ENCODE measurements around the gene EPS15.

The EPS15 gene

DNA sequence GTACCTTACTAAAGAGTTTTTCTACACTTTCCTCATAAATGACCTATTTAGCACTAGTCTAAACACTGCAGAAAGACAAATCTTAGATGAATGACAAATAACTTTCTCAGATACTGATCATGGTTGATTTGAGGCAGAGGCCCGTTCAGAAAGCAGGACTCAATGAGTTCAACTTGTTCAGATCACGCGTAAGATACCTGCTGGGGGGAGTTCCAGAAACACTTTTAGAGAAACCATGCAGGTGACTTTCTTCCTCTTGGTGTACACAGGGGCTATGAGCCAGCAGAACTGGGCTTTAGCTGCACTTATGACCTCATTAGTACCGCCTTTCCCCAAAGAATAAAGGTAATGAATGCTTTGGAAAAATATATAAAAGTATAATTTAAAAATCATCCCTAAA is 149.9 kb downstream of the EPS15 start:
- no peak for DNase-seq

DNA sequence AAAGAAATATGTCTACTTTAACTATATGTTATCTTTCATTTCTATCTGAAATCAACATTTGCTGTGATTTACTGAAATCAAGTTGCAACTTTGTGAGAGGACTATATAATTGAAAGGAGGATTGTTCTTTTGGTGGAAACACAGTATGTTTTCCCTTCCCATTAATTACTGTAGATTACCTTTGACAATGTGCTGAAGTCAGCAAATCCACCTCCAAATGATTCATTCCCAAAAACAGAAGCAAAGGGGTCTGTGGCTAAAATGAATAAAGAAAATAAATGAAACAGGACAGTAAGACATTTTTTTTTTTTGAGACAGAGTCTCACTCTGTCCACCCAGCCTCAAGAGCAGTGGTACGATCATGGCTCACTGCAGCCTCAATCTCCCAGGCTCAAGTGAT is 153.3 kb downstream of the EPS15 start:
- no peak for DNase-seq

DNA sequence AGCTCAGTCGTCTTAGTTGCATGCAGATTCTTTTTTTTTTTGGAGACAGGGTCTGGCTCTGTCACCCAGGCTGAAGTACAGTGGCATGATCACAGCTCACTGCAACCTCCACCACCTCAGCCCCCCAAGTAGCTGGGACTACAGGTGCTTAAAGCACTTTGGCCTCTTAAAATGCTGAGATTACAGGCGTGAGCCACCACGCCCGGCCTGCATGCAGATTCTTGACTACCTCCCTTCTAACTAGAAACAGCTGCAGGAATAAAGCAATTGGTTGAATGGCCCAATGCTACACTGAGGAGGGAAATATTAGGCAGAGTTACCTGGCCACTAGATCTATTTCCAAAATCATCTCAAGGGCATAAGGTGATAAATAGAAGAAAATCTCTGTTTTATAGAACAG is 159.2 kb downstream of the EPS15 start:
- DNase-seq: no peak

DNA sequence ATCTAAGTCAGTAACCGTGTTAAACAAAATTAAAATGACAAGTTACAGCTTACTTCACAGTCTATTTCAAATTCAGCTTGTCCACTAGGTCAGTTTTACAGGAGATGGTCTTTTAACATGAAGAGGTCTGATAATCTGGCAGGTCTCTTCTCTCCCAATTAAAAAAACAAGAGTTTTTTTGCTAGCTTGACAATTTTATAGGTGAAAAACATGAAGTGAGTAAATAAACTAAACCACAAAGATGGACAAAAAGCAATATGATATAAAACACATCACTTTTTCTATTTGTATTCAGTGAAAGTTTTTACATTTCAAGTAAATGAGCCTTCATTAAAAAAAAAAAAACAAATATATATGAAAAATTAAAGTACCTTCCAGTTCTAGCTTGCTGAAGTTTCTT is 163.7 kb downstream of the EPS15 start:
- no peak for DNase-seq

DNA sequence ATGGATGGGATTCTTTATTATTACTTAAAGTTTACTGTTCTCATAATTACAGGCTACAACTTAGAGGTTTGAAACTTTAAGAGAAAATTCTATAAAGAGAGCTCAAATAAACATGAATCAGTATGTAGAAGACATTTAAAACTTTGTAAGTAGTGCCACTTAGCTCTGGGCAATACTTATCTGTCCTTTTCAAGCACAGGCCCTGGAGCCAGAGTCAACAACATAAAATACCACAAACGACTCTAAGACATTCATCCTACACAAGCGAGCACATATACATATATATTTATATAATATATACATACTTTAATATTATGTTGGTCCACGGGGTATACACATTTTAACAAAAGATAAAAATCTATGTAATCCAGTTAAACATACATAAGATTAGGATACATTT is 164.7 kb downstream of the EPS15 start:
- DNase-seq: no peak

DNA sequence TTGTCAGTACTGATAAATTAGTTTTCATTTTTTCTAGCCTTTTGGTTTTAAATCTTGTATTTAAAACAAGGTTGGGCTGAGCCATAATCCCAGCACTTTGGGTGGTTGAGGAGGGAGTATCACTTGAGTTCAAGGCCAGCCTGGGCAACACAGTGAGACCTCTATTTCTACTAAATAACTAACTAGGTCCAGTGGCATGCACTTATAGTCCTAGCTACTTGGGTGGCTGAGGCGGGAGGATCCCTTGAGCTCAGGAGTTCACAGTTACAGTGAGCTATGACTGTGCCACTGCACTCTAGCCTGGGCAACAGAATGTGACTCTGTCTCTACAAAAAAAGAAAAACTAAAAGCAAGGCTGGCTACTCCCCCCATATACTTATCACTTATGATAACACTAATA is 167.2 kb downstream of the EPS15 start:
- no peak for DNase-seq

DNA sequence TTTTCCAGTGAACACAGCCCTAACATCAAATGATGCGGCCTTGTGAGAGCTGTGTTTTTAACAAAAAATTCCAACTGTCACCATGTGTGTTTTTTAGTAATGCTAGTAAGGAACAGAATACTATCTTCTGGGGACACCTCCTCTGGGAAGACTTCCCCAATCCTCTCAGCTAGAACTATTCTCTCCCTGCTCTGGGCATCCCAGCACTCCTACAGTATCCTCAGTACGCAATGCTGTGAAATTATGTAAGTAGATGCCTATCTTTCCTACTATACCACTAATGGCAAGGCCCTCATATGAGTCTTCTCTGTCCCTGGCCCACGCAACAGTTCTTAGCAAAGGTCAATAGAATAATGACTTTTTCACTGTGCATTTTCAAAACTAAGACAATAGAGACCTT is 169.2 kb downstream of the EPS15 start:
- DNase-seq: no peak

DNA sequence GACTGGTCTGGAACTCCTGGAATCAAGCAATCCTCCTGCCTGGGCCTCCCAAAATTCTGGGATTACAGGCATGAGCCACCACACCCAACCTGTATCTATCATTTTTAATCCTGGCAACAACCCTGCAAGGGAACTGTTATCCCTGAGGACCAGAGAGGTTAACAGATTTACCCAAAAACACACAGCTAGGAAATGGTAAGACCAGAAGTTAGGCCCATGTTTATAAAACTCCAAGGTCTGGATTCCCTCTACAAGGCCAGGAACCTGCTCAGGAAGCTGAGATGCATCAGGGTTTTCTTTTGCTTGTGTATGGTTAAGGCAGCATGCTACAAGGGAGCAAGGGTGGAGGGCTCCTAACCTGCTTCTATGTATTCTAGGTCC is 170.9 kb downstream of the EPS15 start:
- no peak for DNase-seq

DNA sequence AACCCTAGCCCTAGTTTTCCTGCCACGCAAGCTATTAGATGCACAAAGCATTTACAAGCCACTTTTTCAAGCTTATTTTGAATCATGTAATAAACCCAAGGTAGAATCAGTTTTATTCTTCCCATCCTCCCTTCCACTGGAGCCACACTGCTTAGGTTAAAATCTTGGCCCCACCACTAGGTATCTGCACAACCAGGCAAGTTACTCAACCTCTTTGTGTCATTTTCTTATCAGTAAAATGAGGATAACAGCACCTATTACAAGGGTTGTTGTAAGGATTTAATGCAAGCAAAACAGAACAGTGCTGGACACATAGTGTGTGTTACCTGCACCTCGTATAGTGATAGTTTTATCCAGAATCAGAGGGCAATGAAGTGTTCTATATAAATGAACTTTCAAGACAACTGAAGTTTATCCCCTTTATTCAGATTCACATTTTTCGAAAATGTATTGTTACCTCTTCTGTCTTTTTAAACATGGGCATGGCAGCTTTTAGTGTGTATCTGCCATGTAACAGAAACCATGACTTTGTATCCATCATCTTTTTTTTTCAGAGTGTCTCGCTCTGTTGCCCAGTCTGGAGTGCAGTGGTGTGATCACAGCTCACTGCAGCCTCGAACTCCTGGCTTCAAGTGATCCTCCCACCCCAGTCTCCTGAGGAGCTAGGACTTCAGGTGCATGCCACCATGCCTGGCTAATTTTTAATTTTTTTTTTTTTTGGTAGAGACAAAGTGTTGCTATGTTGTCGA is 171.5 kb downstream of the EPS15 start:
- no peak for DNase-seq

DNA sequence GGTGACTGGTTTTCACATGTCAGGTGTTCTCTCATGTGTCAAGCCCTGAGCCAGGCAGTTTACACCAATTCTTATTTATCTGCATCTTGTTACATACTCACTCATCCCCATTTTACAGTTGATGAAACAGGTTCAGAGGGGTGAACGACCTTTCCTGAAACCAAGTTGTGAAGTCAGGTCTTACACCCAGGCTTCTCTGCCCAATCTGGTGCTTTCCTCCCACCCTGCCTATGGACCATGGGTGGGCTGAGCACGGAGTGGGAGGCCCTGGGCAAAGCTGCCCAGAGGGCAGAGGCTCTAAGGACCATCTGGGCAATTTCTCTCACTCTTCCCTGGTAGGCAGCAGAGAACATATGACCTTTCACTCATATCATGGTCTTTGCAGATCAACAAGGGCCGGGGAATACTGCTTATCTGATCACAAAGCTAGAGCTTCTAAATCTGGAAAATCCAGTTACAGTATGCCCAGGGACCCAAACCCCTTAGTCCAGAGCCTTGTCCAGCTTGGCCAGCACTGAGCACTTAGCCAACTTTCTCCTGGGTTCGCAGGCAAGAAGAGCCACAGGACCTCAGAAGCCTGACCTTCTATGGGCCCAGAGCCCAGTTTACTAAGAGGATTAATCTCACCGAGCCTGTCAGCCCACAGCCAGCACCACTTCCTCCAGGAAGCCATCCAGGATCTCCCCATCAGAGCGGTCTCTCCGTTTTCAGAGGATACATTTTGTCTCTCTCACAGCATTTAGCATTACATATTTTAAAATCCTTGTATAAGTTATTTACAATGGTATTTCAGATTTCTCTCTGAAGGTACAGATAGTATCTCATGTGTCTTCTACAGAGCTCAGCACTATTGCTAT is 172.8 kb downstream of the EPS15 start:
- no peak for DNase-seq

DNA sequence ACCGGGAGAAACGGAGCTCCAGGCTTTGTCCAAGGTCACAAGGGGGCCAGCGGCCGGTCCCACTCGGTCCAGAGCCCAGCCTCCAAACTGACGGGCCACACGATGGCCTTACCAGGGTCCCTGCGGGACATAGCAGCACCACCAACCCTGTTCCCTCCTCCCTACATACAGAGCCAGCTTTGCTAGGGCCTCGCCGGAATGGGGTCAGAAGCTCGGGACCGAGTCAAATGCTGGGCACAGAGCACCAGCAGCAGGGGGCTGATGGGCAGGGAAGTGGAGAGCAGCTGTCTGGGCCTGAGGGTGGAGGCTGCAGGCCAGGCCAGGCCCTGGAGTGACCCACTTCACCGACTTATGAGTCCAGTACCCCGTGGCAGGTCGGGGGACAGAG is 173.8 kb downstream of the EPS15 start:
- no peak for DNase-seq

DNA sequence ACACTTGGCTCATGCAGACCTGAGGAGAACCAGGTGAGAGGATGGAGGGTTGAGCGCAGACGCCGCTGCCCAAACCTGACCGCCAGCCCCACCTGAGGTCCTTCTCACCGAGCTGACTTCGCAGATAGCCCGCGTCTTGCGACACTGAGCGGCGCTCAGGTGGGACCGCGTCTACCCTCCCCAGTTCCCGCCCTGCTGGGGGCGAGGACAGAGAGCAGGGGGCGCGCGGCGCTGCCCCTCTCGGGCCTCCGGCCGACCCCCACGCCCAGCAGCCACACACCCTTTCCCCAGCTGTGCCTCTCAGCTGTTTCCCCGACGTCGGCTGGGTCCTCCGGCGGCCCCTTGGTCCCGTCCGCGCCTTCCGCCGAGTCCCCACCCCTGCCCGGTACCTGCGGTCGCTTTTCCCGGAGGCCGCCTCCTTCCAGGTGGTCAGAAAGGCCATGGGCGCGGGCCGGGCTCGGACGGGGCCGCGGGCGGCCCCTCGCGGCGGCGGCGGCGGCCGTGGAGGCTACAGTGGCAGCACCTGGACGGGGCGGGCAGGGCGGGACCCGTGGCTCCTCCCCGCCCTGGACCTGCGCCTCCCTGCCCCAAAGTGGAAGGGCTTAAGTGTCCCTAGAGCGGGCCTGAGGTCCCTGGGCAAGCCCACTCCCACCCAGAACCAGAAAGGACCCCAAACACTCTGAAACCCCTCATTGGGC is 174.3 kb downstream of the EPS15 start:
- DNase-seq: no peak

DNA sequence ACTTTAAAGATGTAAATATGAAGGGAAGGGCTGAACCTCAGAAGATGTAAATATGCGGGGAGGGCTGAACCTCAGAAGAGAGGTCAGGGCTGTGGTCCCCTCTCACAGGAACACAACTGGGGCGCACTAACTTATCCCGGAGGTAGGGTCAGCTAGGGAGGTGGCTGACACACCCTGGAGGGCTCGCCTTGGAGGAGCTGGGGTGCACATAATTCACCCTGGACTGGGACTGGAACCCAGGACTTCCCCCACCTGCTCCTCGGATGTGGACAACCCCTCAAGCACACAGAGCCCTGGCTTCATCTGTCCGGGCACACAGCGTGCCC is 174.8 kb downstream of the EPS15 start:
- no peak for DNase-seq

DNA sequence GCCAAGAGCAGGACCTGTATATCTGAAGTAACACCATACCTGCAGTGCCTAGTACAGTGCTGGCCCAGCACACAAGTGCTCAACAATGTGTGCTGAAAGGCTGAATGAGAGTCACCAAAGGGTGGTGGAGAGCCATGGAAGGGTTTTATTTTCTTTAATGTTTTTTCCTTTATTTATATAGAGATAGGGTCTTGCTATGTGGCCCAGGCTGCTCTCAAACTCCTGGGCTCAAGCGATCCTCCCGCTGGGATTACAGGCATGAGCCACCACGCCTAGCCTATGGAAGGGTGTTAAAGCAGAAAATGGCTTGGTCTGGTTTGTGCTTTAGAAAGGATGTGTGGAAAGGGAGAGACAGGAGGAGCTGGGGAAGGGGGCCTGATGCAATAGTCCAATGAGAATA is 175.4 kb downstream of the EPS15 start:
- no peak for DNase-seq

DNA sequence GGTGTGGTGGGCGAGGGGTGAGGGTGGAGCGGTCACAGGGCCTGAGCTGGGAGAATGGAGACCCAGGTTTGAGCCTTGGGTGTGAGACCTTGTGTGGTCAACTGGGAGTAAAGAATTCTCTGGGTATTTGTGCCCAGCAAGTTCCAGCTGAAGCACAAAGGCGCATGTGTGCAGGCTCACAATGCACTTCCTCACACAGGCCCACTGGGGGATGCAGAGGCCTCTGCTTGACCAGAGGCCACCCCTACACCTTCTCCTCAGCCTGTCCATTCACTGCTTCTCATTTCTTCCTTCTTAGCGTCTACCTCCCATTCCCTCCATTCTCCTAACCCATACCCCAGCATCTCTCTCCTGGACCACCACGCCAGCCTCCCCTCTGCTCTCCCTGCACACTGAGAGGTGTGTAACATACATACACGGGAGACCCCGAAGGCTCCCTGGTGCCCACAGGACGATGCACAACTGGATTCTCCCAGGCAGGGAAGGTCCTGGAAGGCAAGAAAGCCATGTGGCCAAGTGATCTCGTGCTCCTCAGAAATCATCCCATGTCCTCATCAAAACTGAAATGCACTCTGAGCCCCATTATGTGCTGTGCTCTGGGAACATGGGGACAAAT is 176.4 kb downstream of the EPS15 start:
- no peak for DNase-seq

DNA sequence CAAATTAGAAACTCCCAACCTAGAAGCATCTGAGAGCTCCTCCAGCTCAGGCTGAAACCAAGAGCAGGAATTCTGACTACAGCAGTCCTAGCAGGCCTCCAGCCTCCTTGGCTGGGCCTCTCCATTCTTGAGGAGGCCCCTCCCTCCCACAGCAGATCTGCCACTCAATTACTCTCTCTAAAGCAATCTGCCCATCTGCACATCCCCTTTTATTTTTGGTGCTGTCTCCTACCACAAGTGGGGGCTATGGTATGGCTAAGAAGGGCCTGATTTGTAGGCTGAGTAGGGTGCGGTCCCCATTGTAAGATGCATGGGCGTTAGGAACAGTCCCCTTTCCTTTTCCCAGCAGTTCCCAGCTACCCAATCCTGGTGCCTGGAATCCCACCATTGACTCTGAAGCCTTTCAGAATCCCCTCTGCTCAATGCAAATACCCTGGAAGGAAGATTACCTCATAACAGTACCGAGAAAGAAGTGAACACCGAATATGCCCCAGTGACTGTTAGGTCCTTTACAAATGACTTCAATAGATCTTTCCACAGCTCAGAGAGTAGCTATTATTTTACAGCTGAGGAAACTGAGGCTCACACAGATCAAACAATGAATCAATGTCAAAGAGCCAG is 177.1 kb downstream of the EPS15 start:
- no peak for DNase-seq

DNA sequence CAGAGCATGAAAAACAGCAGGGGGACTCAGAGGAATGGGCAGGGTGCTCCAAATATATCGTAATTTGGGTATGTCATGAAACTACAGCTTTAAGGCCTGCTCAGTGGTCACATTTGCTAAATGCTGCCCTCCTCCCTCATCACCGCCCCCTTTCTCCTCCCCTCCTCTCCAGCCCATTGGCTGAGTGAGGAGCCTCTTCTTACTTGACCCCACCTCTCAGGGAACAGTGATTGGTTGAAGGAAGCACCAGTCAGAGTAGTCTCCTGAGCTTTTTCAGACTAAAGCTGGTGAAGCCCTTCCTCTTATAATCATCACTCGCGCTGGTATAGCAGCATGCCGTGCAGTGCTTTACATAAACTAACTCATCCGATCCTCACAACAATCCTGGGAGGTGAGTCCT is 178.7 kb downstream of the EPS15 start:
- no peak for DNase-seq

DNA sequence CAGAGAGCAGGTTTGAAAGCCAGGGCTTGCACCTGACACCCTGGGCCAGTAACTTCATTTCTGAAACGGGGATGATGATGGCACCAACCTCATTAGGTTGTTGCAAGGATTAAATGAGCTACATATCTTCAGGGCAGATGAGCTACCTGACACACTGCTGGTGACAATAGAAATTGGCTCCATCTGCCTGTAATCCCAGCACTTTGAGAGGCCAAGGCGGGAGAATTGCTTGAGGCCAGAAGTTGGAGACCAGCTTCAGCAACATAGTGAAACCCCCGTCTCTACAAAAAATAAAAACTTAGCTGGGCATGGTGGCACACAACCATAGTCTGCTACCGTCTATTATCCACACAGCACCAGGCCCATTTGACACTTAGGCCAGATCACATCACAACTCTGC is 182.4 kb downstream of the EPS15 start:
- DNase-seq: no peak

DNA sequence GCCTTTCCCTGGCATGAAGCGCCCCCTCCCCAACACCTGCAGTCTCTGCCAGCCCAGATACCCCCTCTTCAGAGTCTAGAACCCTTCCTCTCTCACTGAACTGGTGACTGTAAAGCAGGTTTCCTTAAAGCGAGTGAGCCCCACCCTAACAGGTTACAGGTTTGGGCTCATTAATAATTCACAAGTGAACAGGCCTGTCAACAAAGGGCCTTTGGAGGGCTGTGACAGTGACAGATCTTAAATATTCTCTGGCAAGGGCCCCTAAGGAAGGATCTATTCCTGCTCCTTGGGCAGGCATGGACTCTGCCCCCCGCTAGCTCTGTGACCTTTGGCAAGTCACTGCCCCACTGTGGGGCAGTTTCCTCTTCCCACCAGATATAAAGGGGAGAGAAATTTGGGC is 183.1 kb downstream of the EPS15 start:
- no peak for DNase-seq

DNA sequence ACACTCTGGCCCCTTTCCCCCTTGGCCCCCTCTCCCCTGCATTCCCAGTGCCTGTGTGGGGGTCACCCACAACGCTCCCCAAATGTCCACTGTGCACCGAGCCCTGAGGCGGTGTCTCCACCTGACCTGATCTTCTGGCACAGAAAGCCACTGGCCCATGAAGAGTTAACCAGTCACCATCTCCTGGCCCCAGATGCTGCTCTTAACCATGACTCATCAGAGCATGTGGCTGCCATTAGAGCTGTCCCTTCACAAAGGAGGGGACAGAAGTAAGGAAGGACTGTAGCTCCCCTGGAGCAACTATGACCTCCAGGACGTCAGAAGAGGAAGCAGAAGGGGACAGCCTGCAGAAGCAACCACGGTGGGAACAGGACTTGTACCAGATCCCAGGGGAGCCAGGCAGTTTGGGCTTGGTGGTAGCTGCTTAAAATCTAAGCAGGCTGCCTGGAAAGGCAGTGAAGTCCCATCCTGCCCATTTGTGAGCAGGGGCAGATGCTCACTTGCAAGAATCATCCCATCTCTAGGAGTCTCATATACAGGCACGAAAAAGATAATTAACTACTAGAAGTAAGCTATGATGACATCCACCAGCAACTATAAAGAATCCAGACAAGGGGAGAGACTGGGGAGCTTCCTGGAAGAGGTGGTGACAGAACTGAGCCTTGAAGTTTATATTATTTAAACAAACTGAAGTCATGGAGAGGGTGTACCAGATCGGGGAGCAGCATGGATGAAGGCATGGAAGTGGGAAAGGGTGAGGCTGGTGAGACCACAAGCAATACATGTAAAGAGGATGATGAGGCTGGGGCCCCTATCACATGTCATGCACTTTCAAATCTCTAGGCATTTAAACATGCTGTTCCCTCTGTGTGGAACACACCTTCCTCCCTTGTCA is 187.6 kb downstream of the EPS15 start:
- DNase-seq: no peak

DNA sequence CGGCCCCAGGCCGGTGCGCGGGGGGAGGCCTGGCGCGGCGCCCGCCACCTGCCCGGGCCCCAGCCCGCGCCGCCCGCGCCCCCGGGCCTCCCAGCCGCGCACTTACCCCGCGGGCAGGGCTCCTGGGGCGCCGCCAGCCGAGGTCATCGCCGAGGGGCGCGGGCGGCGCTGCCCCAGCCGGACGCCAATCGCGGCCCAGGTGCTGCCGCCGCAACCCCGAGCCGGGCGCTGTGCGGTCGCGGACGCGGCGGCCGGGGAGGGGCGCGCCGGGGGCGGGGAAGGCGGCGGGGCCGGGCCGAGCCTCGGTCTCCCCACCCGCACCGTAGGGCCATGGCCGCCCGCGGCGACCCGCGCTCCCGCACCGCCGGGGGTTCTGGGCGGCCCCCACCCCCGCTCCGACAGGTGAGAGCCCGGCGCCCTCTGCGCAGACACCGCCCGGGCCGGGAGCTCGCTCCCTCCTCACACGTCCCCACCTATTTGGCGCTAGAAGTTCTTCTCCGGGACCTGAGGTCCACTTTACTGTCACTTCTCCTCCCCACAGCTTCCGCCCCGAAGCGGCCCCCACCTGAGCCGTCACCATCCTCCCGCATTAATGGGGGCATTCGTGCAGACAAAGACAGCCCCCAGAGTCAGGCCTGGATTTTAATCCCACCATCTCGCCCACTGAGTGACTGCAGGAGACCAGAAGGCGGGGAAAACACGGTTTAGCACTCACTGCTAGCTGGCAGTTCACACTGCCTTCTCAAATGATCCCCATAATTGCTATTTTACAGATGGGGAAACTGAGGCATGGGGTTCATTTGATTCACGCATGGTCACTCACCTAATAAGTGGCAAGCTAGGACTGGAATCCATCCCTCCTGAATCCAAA is 188.5 kb downstream of the EPS15 start, which contains the start of gene TTC39A:
TSS of gene TTC39A (minus strand) at position 232 of the 871 bp plus-strand sequence. CDS start at position 147, 85 bp downstream.
- no peak for DNase-seq

Data from CD4-positive, alpha-beta T cell treated with Interleukin-17A for 1 hour (primary cell).